Esophagus squamous epithelium (tissue), 4 donors: ENCODE measurements around the gene TSC1.

Source experiments
- CTCF ChIP-seq, 6 experiments: fragments of 450-650 bp in 4 of 6; fragments of 200-600 bp in 2 of 6; sonication (generic) in 2 of 6; IDR thresholded peaks; one replicate each; pipeline ENCODE4 v1.5.1; 2016 to 2019; ENCODE audit warnings: antibody characterized with exemption in 6 of 6, mild to moderate bottlenecking in 4 of 6, moderate library complexity in 4 of 6
- POLR2A ChIP-seq, 4 donors: fragments of 450-650 bp; IDR thresholded peaks; one replicate each; pipeline ENCODE4 v1.6.1; 2017; ENCODE audit warnings: antibody characterized with exemption in 4 of 4, mild to moderate bottlenecking in 4 of 4, moderate library complexity in 3 of 4

GRCh38 chr9:132896906-132897305 lies 47.5 kb downstream of the TSC1 start:
- TF ChIP-seq CTCF (IDR thresholded peaks at IDR 0.05) (no peak), POLR2A (IDR thresholded peaks at IDR 0.05) (no peak)
